Activated CD4-positive, alpha-beta T cell treated with anti-CD3 and anti-CD28 coated beads, Interleukin-2, Interleukin-6, amounts not matched to agents 100 ng/mL and 50 ng/mL, durations not matched to agents 16 hours and 8 hours (primary cell): Measurements from ENCODE around the gene JADE1.
A peak's percentile ranks its signal among the peaks of the same experiment; 100 is the strongest.

Experiments
- DNase-seq: peaks from one replicate; pipeline ENCODE4 v3.0.0-alpha.2; 2020

JADE1 gene

DNA sequence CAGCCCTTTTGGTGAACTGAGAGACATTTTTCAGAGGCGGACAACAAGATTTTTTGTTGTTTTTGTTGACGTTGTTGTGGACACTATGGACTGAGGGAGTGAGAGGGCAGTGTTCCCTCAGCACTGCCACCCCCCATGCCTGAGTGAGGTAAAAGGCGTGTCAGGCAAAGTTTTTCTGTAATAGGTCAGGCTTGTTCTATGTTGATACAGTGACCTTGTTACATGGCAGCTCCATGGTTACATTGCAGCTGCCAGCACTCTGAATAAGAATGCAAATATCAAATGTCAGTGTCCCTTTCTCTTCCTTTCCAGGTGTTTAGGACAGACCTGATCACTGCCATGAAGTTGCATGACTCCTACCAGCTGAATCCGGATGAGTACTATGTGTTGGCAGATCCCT is 36.6 kb downstream of the JADE1 start:
- DNase-seq, result no peak

DNA sequence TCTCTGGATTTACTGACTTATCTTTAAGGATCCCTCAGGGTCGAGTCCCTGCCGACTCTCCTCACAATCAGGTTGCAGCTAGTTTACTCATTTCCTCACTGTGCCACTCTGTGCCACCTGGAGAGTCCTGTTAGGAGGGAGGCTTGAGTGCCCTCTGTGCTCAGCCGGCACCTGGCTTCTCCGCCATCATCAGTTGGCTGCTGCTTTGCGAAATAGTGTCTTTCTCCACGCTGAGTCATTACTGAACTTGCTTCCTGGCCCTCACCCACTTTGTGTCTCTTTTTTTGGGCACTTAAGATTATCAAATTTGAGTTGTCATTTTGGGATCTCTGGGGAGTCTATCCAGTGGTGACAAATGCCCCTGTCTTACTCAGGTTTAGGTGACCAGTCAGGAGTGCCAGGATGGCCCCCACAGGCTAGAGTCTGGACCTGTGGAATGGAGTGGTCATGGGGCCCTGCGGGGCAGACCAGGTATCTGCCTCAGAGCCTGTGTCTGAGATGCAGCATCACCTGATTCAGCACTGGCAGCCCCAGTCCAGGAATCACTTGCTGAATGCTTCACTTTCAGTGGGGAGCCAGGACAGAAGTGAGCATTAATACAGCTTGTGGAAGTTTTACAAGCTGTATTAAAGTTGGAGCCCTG is 37.7 kb downstream of the JADE1 start:
- DNase-seq, result peak; percentile 21

DNA sequence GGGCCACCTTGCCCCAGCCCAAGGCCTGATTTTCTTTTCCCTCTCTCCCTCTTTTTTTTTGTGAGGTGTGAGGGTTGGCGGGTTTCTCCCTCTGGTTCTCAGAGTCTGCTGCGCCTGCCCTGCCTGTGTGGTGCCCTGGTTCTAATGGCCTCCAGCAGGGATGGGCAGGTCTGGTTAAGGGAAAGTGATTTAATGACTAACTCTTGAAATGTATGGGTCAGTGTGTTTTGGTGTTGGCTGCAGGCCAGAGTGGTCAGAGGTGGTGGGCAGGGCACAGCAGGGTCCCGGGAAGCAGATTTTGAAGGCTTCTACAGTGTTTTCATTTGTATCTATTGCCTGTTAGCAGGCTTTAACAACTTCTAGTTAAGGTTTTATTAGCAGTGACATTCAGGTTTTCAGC is 39.0 kb downstream of the JADE1 start:
- no peak for DNase-seq

DNA sequence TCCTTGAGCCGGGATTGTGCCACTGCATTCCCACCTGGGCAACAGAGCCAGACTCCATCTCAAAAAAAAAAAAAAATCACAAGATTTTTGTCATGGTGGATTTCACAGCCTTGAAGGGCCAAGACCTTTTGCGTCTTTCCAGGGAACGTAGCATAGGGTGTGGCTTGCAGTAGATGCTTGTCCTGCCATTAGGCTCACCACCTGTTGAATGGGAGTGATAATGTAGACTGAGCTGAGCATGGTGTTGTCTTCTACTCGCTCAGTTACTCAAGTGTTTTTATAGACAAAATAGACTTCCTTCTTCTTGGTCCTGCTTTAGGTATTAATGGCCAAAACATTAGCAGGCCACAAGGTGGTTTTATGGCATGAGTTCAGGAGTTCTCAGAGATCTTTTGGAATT is 40.8 kb downstream of the JADE1 start:
- DNase-seq, result no peak

DNA sequence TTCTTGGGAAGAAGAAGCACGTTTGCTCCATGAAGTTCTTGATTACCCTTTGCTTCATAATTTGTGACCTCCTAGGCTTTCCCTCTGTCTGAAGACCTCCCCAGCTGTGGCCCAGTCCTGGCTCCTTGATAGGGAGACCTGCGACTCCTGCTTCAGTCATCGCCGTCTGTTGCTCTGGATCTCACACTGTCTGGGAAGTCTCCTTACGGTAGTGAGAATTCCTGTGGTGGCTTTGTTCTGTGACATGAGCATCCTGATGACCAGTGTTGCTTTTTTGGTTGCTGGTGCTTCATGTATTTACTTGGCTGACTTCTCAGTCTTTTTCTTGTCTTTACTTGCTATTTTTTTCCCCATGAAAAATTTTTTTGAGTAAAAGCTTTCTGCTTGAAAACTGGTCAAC is 44.2 kb downstream of the JADE1 start:
- DNase-seq, result no peak

DNA sequence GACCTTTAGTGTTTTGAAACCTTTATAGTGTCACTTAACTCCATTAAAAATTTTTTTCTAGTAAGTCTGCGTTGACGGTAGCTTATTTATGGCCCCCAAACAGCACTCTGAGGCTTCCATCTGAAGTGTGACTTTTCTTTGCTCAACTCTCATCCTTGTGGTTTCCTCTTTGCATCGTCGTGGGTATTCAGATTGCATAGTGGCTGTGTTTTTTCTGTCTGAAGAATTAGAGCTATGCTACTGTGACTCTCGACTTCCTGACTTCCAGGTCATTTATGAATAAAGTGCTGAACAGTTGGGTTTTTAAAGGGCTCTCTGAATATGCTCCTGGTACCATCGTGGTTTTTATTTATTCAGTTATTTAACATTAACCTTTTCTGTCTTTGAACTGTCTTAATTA is 44.9 kb downstream of the JADE1 start:
- peak; percentile 75 for DNase-seq

DNA sequence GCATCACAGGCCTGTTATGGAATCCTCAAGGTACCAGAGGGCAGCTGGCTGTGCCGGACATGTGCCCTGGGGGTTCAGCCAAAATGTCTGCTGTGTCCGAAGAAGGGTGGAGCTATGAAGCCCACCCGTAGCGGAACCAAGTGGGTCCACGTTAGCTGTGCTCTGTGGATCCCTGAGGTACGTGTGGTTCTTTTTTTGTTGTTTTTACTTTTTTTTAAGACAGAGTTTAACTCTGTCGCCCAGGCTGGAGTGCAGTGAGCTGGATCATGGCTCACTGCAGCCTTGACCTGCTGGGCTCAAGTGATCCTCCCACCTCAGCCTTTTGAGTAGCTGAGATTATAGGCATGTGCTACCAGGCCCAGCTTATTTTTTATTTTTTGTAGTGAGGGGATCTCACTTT is 46.1 kb downstream of the JADE1 start:
- DNase-seq, result no peak

DNA sequence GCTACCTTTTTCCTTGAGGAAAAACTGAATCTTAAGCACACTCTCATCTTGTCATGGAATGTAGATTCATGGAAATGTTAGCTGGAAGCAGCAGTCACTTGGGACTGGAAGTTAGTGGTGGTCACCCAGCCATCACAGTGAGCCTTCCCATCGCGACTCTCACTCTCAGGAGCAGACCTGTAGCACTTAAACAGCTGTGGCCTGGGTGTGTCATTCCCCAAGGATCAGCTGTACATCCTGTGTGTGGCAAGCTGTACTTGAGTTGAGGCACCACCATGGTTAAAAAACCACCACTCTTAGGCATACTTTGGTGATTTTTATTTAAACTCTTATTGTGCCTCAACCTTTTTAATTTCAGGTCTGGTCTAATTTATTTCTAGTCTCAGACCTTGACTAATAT is 46.7 kb downstream of the JADE1 start:
- no peak for DNase-seq

DNA sequence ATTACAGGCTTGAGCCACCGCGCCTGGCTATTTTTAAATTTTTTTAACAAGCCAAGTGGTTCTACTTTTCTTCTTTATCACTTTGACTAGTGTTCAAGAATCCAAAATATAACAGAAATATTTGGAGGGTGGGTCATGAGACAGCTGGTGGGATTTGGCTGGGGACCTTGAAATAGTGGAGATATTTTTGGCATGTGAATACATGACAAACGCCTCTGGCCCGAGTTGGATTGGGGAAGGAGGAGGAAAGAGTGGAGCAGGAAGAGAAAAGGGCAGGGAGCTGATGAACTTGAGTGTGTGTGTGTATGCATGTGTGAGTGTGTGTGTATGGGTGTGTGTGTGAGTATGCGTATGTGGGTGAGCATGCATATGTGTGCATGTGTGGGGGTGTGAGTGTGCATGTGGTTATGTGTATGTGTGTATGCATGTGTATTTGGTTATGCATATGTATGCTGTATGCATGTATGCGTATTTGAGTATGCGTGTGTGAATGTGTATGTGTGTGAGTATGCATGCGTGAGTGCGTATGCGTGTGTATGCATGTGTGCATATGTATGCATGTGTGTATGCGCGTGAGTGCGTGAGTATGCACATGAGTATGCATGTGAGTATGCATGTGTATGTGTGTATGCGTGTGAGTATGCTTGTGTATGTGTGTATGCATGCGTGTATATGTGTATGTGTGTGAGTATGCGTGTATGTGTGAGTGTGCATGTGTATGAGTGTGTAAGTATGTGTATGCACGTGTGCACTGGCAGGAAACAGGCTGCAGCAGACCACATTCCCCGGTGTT is 49.6 kb downstream of the JADE1 start:
- no peak for DNase-seq

DNA sequence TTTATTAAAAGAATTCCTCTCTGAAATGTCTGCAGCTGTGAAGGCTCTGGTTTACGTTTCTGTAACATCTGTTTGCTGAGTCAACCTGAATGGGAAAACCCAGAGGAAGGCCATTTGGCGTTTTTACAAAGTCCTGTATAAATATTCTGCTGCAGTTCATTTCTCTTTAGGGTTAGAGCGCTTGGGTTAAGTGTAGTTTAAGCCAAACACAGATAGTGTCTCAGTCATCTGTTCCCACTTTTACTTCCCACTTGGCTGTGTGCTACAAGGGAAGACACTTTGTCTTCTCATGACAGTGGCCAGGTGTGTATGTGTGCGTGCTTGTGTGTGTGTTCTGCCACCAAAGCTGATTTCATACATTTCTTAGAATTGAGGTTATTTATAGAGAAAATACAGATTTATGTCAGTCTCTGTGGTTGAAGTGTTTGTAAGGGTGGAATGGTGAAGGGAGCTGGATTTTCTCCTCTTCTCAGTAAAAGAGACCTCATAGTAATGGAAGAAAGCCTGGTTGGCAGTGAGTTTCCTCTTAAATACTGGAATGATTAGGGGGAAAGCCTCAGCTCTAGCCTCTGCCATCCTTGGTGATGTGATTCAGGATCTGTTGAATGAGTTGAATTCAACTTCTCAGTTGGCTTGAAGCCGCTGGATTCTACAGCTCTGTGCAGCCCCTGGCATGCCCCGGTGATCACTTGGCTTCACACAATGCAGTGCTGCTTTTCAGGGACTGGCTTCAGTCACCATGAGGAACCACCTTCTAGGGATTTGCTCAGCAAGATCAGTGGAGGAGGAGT is 50.6 kb downstream of the JADE1 start:
- DNase-seq, result no peak

DNA sequence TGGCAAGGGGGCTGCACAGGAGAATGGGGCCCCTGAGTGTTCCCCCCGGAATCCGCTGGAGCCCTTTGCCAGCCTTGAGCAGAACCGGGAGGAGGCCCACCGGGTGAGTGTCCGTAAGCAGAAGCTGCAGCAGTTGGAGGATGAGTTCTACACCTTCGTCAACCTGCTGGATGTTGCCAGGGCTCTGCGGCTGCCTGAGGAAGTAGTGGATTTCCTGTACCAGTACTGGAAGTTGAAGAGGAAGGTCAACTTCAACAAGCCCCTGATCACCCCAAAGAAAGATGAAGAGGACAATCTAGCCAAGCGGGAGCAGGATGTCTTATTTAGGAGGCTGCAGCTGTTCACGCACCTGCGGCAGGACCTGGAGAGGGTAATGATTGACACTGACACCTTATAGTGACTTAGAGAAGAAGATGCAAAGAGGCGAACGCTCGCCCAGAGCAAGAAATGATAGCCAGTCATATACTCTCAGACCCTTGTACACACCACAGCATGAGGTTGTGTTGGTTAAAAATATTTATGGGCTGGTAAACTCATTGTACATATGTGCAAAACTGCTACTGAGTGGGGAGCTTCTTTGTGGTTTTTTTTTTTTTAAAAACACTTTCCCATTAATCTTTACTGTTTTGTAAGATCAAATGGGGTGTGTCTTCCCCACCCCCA is 52.5 kb downstream of the JADE1 start:
- DNase-seq, result peak; percentile 25

DNA sequence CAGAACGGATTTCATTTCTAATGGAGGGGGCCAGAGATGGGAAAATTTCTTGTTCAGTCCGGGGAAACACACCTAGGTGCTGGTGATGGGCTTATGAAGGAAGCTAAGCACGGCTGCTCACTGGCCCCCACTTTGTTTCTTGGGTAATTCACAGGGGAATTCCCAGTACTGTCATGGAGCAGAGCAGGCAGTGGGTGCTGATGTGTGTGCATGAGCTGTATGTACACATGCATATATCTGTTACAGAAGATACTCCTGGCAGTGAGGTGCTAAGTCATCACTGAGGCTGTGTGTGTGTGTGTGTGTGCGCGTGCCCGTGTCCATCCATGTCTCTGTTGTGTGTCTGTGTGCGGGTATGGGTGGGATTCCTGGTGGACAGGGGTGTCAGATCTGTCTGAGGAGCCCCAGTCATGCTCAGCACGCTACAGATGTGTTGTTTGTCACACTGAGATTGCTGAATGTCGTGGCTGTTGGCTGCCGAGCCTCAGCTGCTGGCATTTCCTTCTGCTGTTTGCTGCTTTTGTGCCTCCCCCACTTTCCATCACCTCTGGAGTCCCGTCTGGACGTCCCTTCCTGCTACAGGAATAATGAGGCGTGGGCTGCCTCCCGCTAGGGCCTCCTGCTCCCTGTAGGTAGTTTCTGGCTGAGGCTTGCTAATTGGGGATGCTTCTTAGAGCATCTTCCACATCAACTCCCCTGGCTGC is 53.3 kb downstream of the JADE1 start:
- peak; percentile 44 for DNase-seq

DNA sequence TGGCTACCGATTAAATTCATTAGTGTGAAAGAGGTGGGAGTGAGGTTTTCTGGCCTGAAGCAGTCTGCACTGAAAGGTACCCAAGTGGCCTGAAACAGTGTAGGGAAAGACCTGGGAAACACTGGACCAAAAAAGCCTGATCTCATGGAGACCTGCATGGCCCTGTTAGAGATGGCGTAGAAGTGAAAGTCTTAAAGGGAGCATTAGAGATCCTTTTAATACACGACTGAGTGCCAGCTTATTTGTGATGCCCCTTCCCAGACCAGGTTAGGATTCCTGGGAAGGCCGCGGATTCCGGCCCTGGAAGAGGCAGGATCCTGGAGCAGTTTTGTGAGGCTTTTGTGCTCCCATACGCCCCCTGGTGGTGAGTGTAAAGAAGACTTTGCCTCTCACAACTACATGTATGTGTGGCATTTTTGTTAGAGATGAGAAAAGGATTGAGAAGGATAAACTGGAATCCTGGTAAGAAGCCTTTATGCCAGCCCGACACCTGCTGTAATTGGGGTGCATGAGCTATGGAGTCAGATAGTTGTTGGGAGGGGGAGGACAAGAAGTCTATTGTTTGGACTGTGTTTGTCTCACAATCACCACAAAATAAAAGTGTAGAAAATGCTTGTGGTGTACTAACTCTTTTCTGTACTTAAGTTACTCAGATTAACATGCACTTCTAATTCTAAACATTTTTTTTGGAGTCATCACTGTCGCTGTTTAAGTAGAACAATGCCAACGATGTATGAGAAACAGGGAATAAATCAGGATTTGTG is 54.0 kb downstream of the JADE1 start:
- DNase-seq, result peak; percentile 69

DNA sequence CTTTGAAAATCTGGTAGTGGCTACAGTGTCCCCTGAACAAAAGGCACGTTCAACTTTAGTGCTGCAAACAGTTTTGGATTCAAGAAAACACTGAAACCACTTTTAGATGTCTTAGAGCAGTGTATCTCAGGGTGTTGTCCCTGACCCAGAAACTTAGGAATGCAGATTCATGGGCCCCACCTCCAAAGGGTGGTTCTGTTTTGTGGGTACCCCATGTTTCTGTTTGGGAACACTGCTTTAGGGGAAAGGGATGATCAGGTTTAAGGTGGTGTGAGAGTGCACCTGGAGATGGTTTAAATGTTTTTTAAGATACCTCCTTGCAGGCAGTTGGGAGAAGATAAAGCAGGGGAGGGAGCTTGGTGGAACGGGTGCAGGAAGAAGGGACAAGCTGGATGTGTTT is 55.6 kb downstream of the JADE1 start:
- DNase-seq, result no peak

DNA sequence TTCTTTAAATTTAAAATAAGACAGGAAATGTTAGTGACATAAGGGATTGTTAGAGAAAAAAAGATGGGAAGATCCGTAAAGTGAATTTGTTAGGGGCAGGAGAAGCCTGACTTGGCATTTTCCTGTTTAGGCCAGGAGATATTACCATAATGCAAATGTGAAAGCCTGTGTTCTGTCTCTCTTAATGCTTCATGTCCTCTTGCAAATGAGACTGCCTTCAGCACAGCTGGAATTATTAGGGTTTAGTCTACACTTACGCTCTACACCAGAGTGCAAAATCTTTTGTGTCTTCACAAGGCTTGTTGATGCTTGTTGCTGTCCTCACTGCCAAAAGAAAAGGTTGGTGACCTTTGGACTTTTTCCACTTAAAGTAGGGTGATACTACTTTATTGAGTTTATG is 56.8 kb downstream of the JADE1 start:
- DNase-seq, result no peak

DNA sequence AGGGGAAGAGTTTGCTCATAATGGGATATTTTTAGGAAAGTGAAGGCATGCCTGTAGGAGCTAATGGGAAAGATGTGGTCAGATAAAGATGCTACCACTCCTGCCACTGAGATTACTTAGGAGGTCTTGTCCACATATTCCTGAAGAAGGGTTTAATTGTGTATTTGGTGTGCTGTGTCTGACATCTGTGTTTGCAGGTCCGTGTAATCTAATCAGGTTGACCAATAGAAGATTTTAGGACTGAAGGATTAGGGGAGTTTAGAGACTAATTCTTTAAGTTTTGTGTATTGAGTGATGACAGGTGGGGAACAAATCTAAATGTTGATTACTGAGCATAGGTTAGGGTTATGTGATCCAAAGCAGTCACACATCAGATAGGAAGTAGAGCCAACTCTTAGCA is 57.2 kb downstream of the JADE1 start:
- DNase-seq, result no peak

DNA sequence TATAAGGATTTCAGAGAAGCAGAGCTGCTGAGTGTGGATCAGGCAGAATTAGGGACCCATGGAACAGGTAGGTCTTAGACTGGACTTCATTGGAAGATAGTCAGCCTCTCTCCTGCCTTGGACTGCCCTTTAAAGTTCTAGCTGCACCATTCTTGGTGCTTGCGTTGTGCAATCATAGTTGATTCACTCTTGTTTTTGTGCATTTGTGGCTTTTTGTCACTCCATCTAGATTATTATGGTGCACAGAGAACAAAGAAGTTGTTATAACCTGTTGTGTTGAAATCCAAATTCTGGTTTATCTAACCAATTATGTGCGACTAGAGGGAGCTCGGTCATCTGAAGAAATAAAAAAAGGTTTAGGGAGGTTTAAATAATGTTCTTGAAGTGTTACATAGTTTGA is 59.3 kb downstream of the JADE1 start:
- DNase-seq, result no peak

DNA sequence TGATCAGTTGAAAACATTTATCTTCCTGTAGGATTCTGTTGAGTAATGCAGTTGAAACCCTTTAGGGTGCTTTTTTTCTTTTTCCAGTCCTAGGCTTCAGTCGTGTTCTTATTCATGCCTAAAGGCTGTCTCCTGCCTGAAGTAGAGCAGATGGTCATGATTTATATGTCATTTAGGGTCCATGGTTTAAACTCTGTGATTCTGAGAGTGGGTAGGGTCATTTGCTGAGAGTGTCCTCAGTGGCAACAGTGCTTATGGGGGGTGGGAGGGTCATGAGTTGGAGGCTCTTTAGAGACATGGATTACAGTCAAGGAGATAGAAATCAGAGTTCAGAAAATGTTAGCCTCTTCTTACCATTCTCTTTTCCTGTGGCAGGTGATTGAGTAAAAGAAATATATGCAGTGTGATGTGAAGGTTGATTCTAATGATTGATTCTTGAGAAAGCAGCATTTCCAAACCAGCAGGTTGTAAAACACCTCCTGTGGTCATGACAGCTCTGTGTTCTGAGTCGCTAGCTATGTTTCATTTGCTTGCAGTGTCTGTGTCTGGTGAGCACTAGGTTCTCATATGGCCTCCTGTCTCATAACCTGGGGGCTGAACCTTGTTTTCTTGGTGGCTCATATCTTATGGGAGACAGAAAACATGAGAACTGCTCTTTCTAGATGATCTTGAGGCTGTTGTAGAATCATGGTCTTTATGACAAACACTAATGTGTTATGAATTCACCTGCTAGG is 60.4 kb downstream of the JADE1 start:
- no peak for DNase-seq

DNA sequence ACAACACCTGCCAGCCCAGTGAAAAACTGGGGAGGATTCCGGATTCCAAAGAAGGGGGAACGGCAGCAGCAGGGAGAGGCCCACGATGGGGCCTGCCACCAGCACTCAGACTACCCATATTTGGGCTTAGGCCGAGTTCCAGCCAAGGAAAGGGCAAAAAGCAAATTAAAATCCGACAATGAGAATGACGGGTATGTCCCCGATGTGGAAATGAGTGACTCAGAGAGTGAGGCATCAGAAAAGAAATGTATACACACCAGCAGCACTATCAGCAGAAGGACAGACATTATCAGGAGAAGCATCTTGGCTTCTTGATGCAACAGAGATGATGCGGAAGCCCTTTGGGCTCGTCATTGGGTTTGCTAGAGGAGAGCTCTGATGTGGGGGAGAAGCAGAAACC is 62.4 kb downstream of the JADE1 start:
- DNase-seq, result no peak

DNA sequence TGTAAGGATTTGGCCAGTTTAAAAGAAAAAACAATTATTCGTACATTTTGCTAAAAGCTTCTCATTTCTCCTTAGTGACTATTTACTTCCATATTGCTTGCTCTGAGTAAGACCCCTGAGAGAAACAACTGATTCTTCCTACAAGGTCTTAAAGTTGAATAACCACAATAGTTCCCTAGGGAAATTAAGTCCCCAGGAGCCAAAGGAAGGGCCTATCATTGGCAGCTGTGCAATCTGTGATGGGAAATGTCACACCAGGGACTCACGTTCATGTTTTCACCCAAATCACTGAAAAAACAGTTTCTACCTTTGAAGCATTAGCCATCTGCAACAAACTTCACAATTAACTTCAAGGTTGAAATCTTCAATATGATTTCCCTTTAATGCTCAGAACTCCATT is 66.7 kb downstream of the JADE1 start:
- DNase-seq, result no peak

DNA sequence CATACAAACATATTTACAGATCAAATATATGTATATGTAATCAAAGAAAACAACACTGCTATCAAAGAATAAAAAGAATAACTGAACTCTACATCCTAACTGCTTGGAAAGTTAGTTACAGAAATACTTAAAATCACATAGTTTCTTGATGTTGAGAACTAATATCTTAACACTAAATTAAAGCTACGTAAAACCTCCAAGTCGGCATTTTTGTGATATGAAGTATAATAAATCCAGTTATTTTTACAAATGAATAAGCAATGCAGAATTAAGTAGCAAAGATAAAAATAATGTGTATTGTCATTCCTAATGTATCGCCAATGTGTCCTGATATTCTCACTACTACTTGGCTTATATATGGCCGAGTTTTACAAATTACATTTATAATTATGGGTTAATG is 68.4 kb downstream of the JADE1 start:
- DNase-seq, result no peak
